Skeletal muscle tissue (tissue), 4 donors: ENCODE results near the gene GFAP. TPM values are rescaled to one million over a fixed set of nuclear protein-coding genes. Genes with fewer than 3 reads are reported as not detected.
A peak's percentile ranks its signal among the peaks of the same experiment; 100 is the strongest.

Experiments
- H3K27ac ChIP-seq: one replicate; pipeline ENCODE4 v1.7.0; 2013; ENCODE audit warnings: mild to moderate bottlenecking, low read depth, low read length, inconsistent platforms
- H3K27me3 ChIP-seq, 3 donors: one replicate each; pipeline ENCODE4 v1.7.0; 2013; ENCODE audit warnings: low read length in 3 of 3; ENCODE audit not compliant: control insufficient read depth in 3 of 3, insufficient read depth in 3 of 3
- H3K36me3 ChIP-seq, 3 donors: one replicate each; pipeline ENCODE4 v1.7.0; 2013; ENCODE audit warnings: low read length in 3 of 3; ENCODE audit not compliant: control insufficient read depth in 3 of 3, insufficient read depth in 3 of 3
- H3K4me1 ChIP-seq, 3 donors: one replicate each; pipeline ENCODE4 v1.7.0; 2013; ENCODE audit warnings: low read length in 3 of 3, mild to moderate bottlenecking in 3 of 3; ENCODE audit not compliant: control insufficient read depth in 3 of 3, insufficient read depth in 3 of 3
- H3K4me3 ChIP-seq, 3 donors: one replicate each; pipeline ENCODE4 v1.7.0; 2013; ENCODE audit warnings: low read length in 3 of 3
- H3K9ac ChIP-seq, 3 donors: one replicate each; pipeline ENCODE4 v1.7.0; 2013; ENCODE audit warnings: low read length in 3 of 3, mild to moderate bottlenecking in 3 of 3, moderate library complexity in 2 of 3, low read depth in 1 of 3
- H3K9me3 ChIP-seq, 3 donors: one replicate each; pipeline ENCODE4 v1.7.0; 2013; ENCODE audit warnings: low read length in 3 of 3; ENCODE audit not compliant: control insufficient read depth in 3 of 3
- total RNA-seq: library from RNA; depleted of rRNA; stranded (reverse); fragments of >200 nt; gene quantifications from one replicate; pipeline ENCODE4 v1.2.3, GENCODE V29; 2014
- donor health status: Osteomylitis.

GFAP gene
- total RNA-seq, 1 donor from 2014 or later = 2.1 TPM

DNA sequence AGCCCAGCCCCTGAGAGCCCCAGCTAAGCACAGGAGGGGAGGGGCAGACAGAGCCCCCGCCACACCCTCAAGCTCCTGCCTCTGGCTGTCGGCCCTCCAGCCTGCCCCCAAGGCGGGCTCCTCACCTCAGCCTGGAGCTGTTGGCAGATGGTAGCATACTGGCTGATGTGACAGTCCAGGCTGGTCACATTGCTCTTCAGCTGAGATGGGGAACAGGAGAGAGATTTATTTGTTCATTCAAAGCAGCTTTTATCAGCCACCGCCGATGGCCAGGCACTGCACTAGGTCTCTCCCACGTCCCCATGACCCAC is 17.4 kb upstream of the GFAP start:
- Histone ChIP-seq H3K4me3 (no peak overlapping the region), H3K4me1 (peaks cover 7 to 12% (median 10%) of the 10 kb centered on the region in 3 donors), H3K36me3 (no peaks in the 10 kb centered on the region)

DNA sequence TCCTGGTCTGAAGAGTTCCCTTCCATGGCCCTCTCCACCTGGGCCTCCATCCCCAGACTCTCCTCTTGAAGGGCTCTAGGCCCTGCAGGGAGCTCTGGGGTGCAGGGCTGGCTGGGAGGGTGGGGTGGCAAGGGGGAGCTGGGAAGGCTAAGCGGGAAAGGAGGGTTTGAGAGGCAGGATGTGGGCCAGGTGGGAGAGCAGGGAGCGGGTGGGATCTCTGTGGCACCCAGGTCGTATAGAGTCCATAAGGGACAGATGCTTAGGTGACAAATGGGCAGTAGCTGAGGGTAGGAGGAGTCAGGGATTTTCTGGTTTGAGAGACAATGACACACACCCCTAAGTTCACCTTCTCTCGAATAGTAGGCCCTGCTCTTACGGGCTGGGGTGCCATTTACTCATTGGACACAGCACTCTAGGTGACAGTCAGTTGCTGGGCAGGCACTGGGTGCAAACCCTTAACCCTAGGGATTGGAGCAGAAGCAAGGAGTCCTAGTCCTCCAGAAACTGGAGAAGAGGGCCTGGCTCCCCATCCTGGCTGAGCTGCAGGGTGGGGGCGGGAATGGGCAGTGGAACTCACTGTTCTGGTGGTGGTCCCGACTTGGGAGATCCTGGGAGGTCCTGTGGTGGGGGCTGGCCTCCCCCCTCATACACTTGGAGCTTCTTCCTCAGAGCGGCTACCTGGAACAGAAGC is 16.9 kb upstream of the GFAP start:
- H3K4me3 ChIP-seq = no peak overlapping the region
- no peaks in the 10 kb centered on the region for H3K36me3 ChIP-seq

More for the DNA sequence above, 17.4 kb upstream of the GFAP start:
- no peak overlapping the region for H3K27ac ChIP-seq
- no peaks in the 10 kb centered on the region for H3K9me3 ChIP-seq
- no peaks in the 10 kb centered on the region for H3K27me3 ChIP-seq
- H3K9ac ChIP-seq = no peak overlapping the region

DNA sequence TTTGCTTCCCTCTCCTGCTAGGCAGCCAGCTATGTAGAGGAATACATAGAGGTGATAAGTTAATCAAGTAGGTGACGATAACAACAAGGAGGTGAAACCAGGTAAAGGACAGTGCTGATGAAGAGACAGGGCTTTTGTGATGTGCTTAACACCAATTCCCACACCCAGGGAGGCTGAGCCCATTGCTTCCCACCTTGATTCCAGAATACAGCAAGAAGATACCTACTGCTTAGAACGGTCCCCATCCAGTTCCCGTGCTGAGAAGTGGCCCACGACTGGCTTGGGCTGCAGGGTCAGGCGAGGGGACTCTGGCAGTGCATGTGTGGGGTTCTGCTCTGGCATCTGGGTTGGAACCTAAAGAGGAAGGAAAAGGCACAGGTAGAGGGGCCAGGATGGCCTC is 16.1 kb upstream of the GFAP start:
- Histone ChIP-seq H3K27me3 (no peaks in the 10 kb centered on the region), H3K4me3 (no peak overlapping the region), H3K9ac (no peak overlapping the region), H3K4me1 (peaks cover 7 to 12% (median 10%) of the 10 kb centered on the region in 3 donors), H3K27ac (no peak overlapping the region), H3K9me3 (no peaks in the 10 kb centered on the region), H3K36me3 (no peaks in the 10 kb centered on the region)

More for the DNA sequence above, 16.9 kb upstream of the GFAP start:
- no peak overlapping the region for H3K9ac ChIP-seq
- peaks cover 7 to 12% (median 10%) of the 10 kb centered on the region in 3 donors for H3K4me1 ChIP-seq
- H3K27ac ChIP-seq = no peak overlapping the region
- no peaks in the 10 kb centered on the region for H3K9me3 ChIP-seq
- H3K27me3 ChIP-seq = no peaks in the 10 kb centered on the region

DNA sequence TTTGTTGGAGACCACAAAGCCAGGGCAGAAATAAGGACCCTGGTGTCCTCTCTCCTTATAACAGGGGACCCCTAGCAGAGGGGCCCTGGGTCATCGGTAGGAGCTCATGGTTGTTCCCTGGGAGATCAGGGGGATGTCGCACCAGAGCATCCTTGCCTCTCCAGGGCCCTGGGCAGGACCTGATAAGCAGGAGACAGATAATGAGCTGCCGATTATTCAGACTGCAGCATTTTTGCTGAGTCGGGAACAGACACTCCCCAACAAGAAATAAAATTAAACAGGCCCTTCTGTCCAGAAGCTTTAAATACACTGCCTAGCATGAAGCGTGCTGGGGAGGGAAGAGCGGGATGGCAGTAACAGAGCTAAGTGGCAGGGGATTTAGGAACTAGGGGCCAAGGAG is 15.4 kb upstream of the GFAP start:
- H3K9me3 ChIP-seq = no peaks in the 10 kb centered on the region
- no peak overlapping the region for H3K4me3 ChIP-seq
- H3K4me1 ChIP-seq = peaks cover 7 to 12% (median 10%) of the 10 kb centered on the region in 3 donors
- H3K9ac ChIP-seq = no peak overlapping the region
- H3K27ac ChIP-seq = no peak overlapping the region
- no peaks in the 10 kb centered on the region for H3K36me3 ChIP-seq
- H3K27me3 ChIP-seq = no peaks in the 10 kb centered on the region

DNA sequence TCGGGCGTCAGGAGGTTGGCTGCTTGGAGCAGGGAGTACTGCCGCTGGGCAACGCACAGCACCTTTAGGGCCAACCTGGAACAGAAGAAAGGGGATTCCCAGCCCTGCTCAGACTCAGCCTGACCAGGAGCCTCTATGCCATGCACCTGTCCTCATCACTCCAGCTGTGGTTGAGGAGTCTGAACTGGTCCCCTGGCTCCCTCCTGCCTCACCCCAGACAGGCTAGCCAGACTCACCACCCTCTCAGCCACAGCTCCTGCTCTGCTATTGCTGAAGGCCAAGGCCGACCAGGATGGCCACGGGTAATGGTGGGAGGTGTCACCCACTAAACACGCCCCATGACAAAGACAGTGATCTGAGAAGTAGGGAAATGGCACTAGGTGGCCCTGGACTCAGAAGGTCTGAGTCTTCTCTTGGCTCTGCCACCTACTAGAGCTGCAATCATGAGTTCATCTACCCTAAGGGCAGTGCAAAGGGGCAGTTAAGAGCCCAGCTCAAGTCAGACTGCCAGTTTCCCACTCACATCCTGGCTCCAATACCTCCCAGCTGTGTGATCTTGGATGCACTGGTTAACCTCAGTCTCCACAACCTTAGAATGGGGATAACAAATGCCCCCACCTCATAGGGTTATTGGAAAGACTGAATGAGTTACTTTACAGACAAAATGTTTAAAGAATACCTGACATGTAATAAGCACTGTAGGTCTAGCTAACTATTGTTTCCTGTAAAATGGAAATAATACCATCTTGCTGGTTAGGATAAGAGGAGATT is 13.8 kb upstream of the GFAP start:
- Histone ChIP-seq H3K27ac (no peak overlapping the region), H3K9ac (peak overlapping the region in 1 of 3 donors; percentile 25), H3K4me3 (no peak overlapping the region), H3K4me1 (peaks cover 7 to 12% (median 10%) of the 10 kb centered on the region in 3 donors), H3K27me3 (no peaks in the 10 kb centered on the region), H3K9me3 (no peaks in the 10 kb centered on the region), H3K36me3 (no peaks in the 10 kb centered on the region)

DNA sequence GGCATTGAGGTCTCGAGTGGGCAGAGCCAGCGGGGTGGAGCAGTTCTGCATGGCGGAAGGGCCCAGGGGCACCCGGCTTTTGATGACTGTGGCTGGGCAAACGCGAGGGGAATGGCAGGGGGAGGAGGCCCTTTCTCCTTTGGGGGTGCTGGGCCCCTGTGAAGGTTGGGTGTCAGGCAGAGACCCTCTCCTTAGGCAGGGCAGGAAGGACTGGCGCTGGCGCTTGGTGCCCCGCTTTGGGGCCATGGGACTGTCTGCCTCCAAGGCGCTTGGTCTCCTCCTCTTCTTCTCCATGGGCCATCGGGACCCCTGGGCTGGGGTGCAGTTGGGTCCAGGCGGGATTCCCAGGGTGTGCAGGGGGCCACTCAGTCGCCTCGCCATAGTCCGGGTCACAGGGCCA is 12.8 kb upstream of the GFAP start:
- no peaks in the 10 kb centered on the region for H3K27me3 ChIP-seq
- no peaks in the 10 kb centered on the region for H3K36me3 ChIP-seq

DNA sequence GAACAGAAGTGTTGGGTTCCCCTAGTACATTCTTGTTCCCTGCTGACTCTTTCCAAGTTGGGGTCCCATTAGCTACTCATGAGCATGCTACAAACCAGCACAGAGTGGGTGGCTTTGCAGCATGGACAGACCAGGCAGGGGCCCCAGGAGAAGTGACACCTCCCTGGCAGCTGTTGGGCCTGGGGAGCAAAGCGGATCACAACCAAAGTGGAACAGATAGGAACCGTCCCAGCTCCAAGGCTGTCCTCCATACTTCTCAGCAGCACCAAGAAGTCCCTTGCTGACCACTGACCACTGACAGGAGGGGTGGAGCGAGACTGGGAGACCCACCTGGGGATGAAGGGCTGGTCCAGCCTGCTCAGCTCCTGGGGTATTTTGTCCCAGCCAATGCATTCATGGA is 12.4 kb upstream of the GFAP start:
- no peaks in the 10 kb centered on the region for H3K27me3 ChIP-seq
- H3K4me3 ChIP-seq = no peak overlapping the region
- peaks cover 7 to 12% (median 10%) of the 10 kb centered on the region in 3 donors for H3K4me1 ChIP-seq
- H3K27ac ChIP-seq = no peak overlapping the region
- H3K9ac ChIP-seq = no peak overlapping the region
- H3K36me3 ChIP-seq = no peaks in the 10 kb centered on the region
- no peaks in the 10 kb centered on the region for H3K9me3 ChIP-seq

More for the DNA sequence above, 12.8 kb upstream of the GFAP start:
- Histone ChIP-seq H3K27ac (no peak overlapping the region), H3K4me3 (no peak overlapping the region), H3K4me1 (peaks cover 7 to 12% (median 10%) of the 10 kb centered on the region in 3 donors), H3K9ac (no peak overlapping the region), H3K9me3 (no peaks in the 10 kb centered on the region)

DNA sequence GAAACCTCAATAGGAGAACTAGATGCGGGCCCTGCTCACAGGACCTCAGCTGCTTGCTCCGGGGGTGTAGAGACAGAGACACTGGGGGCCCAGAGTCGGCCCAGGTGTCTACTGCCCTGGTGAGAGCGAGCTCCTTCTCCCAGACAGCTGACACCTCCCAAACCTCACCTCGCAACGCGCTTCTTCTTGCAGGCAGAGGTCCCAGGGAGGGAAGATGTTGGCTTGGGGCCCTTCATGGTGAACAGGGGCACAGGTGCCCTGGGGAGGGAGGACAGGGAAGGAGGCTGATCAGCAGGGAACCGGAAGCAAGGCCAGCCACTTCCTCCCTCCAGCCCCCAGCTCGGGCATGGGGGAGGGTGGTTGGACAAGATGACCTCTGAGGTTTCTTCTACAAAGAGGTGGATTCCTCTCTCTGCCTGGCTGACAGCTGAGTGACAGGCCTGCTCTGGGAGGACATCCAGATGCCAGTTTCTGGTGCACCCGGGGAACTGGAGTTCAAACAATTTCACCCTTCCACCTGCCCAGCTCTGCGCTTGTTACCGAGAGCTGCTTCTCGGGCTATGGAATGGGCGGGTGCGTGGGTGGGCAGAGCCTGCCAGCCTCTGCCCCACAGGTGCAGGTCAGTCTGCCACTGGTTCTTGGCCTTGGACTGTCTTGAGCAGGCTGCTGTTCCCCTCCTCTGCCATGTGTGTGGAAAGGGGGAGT is 11.7 kb upstream of the GFAP start:
- no peak overlapping the region for H3K27ac ChIP-seq
- no peaks in the 10 kb centered on the region for H3K36me3 ChIP-seq
- peaks cover 7 to 12% (median 10%) of the 10 kb centered on the region in 3 donors for H3K4me1 ChIP-seq
- no peak overlapping the region for H3K9ac ChIP-seq
- no peaks in the 10 kb centered on the region for H3K9me3 ChIP-seq
- peaks cover 0 to 3% (median 0%) of the 10 kb centered on the region in 3 donors for H3K27me3 ChIP-seq
- H3K4me3 ChIP-seq = no peak overlapping the region

DNA sequence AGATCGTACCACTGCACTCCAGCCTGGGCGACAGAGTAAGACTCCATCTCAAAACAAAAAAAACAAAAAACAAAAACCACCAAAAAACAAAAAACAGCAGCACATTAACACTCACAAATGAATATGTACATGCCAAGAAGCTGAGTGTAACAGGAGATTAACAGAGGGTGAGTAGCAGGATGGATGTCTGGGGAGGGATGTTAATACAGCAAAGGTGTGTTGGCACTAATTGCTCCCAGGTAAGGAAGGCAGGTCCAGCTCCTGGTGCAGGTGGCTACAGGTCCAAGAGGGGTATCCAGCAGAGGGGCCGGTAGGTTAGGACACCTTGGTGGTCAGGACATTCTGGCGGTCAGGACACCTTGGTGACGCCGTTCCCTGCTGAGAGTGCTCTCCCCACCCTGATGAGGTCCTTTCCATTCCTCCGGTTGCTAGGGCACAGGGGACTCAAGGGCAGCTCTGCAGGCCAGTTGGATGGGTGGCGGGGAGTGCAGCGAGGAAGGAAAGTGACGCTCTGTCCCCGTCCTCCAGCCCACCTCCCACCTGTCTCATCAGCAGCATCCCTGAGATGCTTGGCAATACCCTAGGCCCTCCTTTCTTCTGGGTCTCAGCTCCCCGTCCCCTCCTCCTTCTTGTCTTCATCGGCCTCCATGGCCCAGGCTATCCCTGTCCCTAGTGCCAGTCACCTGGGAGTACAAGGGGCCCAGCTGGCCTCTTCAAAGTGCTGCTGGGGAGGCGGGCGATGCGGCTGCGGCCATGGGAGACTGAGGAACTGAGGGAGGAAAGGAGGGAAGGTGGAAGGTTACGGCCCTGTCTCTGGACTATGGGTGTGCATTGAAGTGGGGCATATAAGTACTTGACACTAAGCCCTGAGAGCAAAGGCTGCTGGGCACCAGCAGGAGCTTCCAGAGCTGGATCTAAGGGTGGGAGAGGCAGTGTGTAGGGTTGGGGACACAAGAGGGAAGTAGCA is 10.7 kb upstream of the GFAP start:
- peaks cover 7 to 12% (median 10%) of the 10 kb centered on the region in 3 donors for H3K4me1 ChIP-seq
- peaks cover 0 to 3% (median 0%) of the 10 kb centered on the region in 3 donors for H3K27me3 ChIP-seq
- no peaks in the 10 kb centered on the region for H3K36me3 ChIP-seq

More for the DNA sequence above, 10.7 kb upstream of the GFAP start:
- H3K4me3 ChIP-seq = no peak overlapping the region
- H3K9ac ChIP-seq = no peak overlapping the region
- no peaks in the 10 kb centered on the region for H3K9me3 ChIP-seq
- no peak overlapping the region for H3K27ac ChIP-seq
